Stomach (tissue), 9 donors: ENCODE data around the gene ATP6V1G2. TPM values are rescaled to one million over a fixed set of nuclear protein-coding genes. Genes with fewer than 3 reads are reported as not detected.

Source experiments
- DNase-seq, 2 donors: peaks; one replicate each; pipeline versions ENCODE4 v3.0.0 to v3.0.0-alpha.2; 2013 to 2019
- H3K27ac ChIP-seq, 5 donors: fragments of 200-600 bp in 4 of 5; sonication (generic) in 4 of 5; one replicate each; pipeline ENCODE4 v1.5.1; 2013 to 2019; ENCODE audit warnings: mild to moderate bottlenecking in 1 of 5, moderate library complexity in 1 of 5
- H3K27me3 ChIP-seq, 3 donors: fragments of 200-600 bp; sonication (generic); one replicate each; pipeline ENCODE4 v1.5.1; 2017 to 2019; ENCODE audit warnings: mixed run types in 1 of 3
- H3K36me3 ChIP-seq, 4 donors: fragments of 200-600 bp; sonication (generic); 1 replicate in 3 of 4; 2 replicates in 1 of 4; pipeline ENCODE4 v1.5.1; 2016 to 2019
- H3K4me1 ChIP-seq, 4 donors: fragments of 200-600 bp; sonication (generic); one replicate each; pipeline ENCODE4 v1.5.1; 2016 to 2019
- H3K4me3 ChIP-seq, 4 donors: fragments of 200-600 bp; sonication (generic) in 3 of 4; one replicate each; pipeline ENCODE4 v1.5.1; 2016 to 2019; ENCODE audit warnings: mild to moderate bottlenecking in 1 of 4
- H3K9me3 ChIP-seq, 4 donors: fragments of 200-600 bp; sonication (generic); one replicate each; pipeline ENCODE4 v1.5.1; 2016 to 2019
- CTCF ChIP-seq, 7 experiments: fragments of 450-650 bp in 4 of 7; fragments of 200-600 bp in 3 of 7; sonication (generic) in 3 of 7; IDR thresholded peaks; one replicate each; pipeline ENCODE4 v1.5.1; 2016 to 2019; ENCODE audit warnings: antibody characterized with exemption in 7 of 7, control low read depth in 2 of 7, mild to moderate bottlenecking in 1 of 7
- EP300 ChIP-seq: sonication (generic); formaldehyde crosslinking; IDR thresholded peaks from one replicate; pipeline ENCODE4 v1.6.1; 2017; ENCODE audit warnings: antibody characterized with exemption
- POLR2A ChIP-seq, 4 donors: fragments of 450-650 bp; IDR thresholded peaks; one replicate each; pipeline ENCODE4 v1.6.1; 2016; ENCODE audit warnings: antibody characterized with exemption in 4 of 4, control low read depth in 2 of 4, mild to moderate bottlenecking in 1 of 4, moderate library complexity in 1 of 4
- POLR2AphosphoS5 ChIP-seq, 3 donors: sonication (generic); formaldehyde crosslinking; IDR thresholded peaks; one replicate each; pipeline ENCODE4 v1.6.1; 2016; ENCODE audit warnings: antibody characterized with exemption in 3 of 3
- WGBS, 5 donors: extraction: QIAGEN DNeasy Blood & Tissue Kit in 3 of 5; methylation state at CpG; one replicate each; pipeline versions ENCODE4 v1.1.5 to v1.1.7; 2013 to 2018; 5-methylcytosine and 5-hydroxymethylcytosine counted together
- intact Hi-C: fragments of 100-400 bp; cut with DNase I; formaldehyde crosslinking; loops from one replicate; pipeline ENCODE4 v1.15.1; 2023; ENCODE audit warnings: low total_unique reads
- polyA plus RNA-seq, 3 donors: library from polyadenylated mRNA; stranded (reverse); fragments of 200-250 nt; gene quantifications; one replicate each; pipeline ENCODE4 v1.2.3, GENCODE V29; 2013
- total RNA-seq, 5 donors: library from RNA; depleted of rRNA; stranded (reverse); fragments of >200 nt; gene quantifications; one replicate each; pipeline versions ENCODE4 v1.1.0 to v1.2.3, GENCODE V29; 2014 to 2016
- donor health status: healthy with polysubstance abuse.
- donor health status: Bipolar disorder and iron deficiency.
- donor health status: healthy.

The ATP6V1G2 gene
- total and polyA plus RNA-seq, 8 donors: 0.87 to 4.6 (median 1.8) TPM; not detected in 2

GRCh38 chr6:31579546-31580437 lies 33.4 kb upstream of the ATP6V1G2 start:
- no peak for DNase-seq
- H3K4me3 ChIP-seq: peak overlapping the region in 3 of 4 donors; percentile 65 to 76 (median 74)
- TF ChIP-seq POLR2AphosphoS5 (IDR thresholded peaks at IDR 0.05): no peak
- no peaks in the 10 kb centered on the region for H3K36me3 ChIP-seq
- WGBS, 5 donors: 87 to 93% (median 91%) methylated on average over 8 of the region's 8 CpGs
- no peaks in the 10 kb centered on the region for H3K9me3 ChIP-seq
- peaks cover 9 to 49% (median 19%) of the 10 kb centered on the region in 4 donors for H3K4me1 ChIP-seq
- peak overlapping the region in 3 of 5 donors; percentile 86 to 89 (median 89) for H3K27ac ChIP-seq
- H3K27me3 ChIP-seq: no peaks in the 10 kb centered on the region
- intact Hi-C loops: no loop called here

GRCh38 chr6:31579119-31579505 lies 32.7 kb upstream of the ATP6V1G2 start:
- Histone ChIP-seq H3K4me3 (no peak overlapping the region), H3K4me1 (peaks cover 9 to 45% (median 19%) of the 10 kb centered on the region in 4 donors), H3K27me3 (no peaks in the 10 kb centered on the region), H3K9me3 (no peaks in the 10 kb centered on the region), H3K36me3 (no peaks in the 10 kb centered on the region), H3K27ac (no peak overlapping the region)
- TF ChIP-seq POLR2A (IDR thresholded peaks at IDR 0.05): no peak
- TF ChIP-seq POLR2AphosphoS5 (IDR thresholded peaks at IDR 0.05): no peak
- TF ChIP-seq CTCF (IDR thresholded peaks at IDR 0.05): no peak
- TF ChIP-seq EP300: no peak
- WGBS, 5 donors: 78 to 86% (median 80%) methylated on average over 3 of the region's 3 CpGs
- intact Hi-C loops: no loop called here
- DNase-seq: no peak

GRCh38 chr6:31578184-31579118 lies 32.0 kb upstream of the ATP6V1G2 start:
- 75 to 82% (median 78%) methylated on average over 12 of the region's 12 CpGs for WGBS, 5 donors
- no peak overlapping the region for H3K27ac ChIP-seq
- no peak for DNase-seq

GRCh38 chr6:31577579-31577966 lies 31.2 kb upstream of the ATP6V1G2 start:
- H3K27ac ChIP-seq: peak overlapping the region in 2 of 5 donors; percentile 16 to 57
- TF ChIP-seq POLR2AphosphoS5 (IDR thresholded peaks at IDR 0.05) (no peak), EP300 (no peak), CTCF (IDR thresholded peaks at IDR 0.05) (no peak), POLR2A (IDR thresholded peaks at IDR 0.05) (no peak)
- H3K27me3 ChIP-seq: peaks cover 0 to 6% (median 0%) of the 10 kb centered on the region in 3 donors
- DNase-seq: no peak
- H3K9me3 ChIP-seq: no peaks in the 10 kb centered on the region
- peaks cover 9 to 40% (median 19%) of the 10 kb centered on the region in 4 donors for H3K4me1 ChIP-seq
- peak overlapping the region in 1 of 4 donors; percentile 40 for H3K4me3 ChIP-seq
- intact Hi-C loops: no loop called here
- H3K36me3 ChIP-seq: no peaks in the 10 kb centered on the region
- 68 to 86% (median 78%) methylated on average over 3 of the region's 3 CpGs for WGBS, 5 donors

More at GRCh38 chr6:31578184-31579118, 32.0 kb upstream of the ATP6V1G2 start:
- TF ChIP-seq CTCF (IDR thresholded peaks at IDR 0.05) (no peak), POLR2AphosphoS5 (IDR thresholded peaks at IDR 0.05) (no peak), EP300 (no peak), POLR2A (IDR thresholded peaks at IDR 0.05) (no peak)
- Histone ChIP-seq H3K4me3 (no peak overlapping the region), H3K36me3 (no peaks in the 10 kb centered on the region), H3K4me1 (peaks cover 9 to 45% (median 19%) of the 10 kb centered on the region in 4 donors), H3K9me3 (no peaks in the 10 kb centered on the region), H3K27me3 (no peaks in the 10 kb centered on the region)
- intact Hi-C loops: no loop called here
